ENCODE data around the gene ACOX3.
"Not testable (repeated sequence)": the region's sequence is repeated elsewhere in the genome, so short reads cannot be mapped to it uniquely, and the experiment has no call there.

ACOX3 gene

DNA sequence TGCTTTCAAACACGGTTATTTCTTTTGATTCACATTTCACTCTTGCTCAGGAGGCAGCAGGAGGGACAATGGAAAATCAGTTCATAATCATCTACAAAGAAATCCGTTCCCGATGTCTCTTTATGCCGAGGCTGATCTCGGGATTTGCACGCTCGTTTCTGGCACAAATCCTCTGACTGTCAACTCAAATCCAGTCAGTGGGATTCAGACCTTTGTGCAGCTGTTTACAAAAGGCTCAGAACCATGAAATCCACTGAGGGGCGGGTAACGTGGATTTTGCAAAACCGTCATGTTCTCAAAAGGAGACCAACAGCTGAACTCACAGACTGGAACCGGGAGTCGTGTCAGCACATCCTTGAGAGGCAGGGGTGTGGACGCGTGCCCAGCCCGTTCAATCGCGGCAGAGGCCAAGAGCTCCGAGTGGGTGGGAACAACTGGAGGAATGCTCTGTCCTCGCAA is 46.4 kb downstream of the ACOX3 start:
- peaks cover 4% of the 10 kb centered on the region for H3K36me3 Mint-ChIP-seq
- no peak overlapping the region for H3K4me3 Mint-ChIP-seq
- H3K27me3 Mint-ChIP-seq: no peaks in the 10 kb centered on the region
- H3K9me3 Mint-ChIP-seq: no peaks in the 10 kb centered on the region
- no peak overlapping the region for H3K27ac Mint-ChIP-seq
- no peaks in the 10 kb centered on the region for H3K4me1 Mint-ChIP-seq

DNA sequence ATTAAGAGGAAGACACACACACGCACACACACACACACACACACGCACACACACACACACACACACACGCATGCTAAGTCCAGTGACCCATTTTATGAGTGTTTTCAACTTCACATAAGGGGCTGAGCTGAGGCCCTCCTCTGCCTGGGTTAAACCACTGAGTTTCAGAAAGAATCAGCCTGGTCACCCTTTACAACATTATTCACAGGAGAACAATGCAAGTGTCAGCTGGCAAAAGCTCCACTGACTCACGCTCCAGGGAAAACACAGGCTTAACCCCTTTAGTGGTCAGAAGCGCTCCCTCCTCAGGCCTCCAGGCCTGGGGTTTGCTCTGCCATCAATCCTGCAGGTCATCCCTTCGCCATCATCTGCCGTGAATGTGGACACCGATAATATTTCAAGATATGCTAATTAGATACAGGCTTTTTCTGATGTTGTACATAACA is 46.9 kb downstream of the ACOX3 start:
- Mint-ChIP-seq H3K9me3 (no peaks in the 10 kb centered on the region), H3K27me3 (no peaks in the 10 kb centered on the region), H3K4me1 (no peaks in the 10 kb centered on the region), H3K27ac (no peak overlapping the region), H3K36me3 (peaks cover 4% of the 10 kb centered on the region), H3K4me3 (no peak overlapping the region)

DNA sequence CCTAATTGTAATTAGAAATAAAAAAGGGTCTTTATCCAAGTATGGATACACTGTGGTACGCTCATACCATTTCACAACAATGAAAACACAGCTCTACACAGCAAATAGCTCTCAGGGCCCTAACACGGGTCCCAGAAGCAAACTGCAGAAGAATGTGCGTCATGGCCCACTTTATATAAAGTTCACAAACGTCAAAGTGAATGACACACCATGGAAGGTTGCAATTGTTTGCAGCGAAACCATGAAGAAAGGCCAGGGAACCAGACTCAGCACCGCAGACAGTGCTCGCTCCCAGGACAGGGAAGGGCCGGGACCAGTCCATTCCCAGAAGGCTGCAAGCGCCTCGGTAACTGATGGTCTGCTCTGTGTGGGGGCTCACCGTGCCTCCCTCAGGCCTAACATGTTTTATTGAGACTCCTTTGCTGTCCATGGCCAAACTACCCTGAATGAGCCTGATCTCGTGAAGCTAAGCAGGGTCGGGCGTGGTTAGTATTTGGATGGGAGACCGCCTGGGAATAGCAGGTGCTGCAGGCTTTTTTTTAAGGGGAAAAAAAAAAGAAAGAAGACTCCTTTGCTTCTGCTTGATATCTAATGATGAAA is 47.8 kb downstream of the ACOX3 start:
- Mint-ChIP-seq H3K27ac (no peak overlapping the region), H3K36me3 (peaks cover 6% of the 10 kb centered on the region), H3K4me3 (no peak overlapping the region), H3K4me1 (no peaks in the 10 kb centered on the region), H3K9me3 (no peaks in the 10 kb centered on the region), H3K27me3 (no peaks in the 10 kb centered on the region)

DNA sequence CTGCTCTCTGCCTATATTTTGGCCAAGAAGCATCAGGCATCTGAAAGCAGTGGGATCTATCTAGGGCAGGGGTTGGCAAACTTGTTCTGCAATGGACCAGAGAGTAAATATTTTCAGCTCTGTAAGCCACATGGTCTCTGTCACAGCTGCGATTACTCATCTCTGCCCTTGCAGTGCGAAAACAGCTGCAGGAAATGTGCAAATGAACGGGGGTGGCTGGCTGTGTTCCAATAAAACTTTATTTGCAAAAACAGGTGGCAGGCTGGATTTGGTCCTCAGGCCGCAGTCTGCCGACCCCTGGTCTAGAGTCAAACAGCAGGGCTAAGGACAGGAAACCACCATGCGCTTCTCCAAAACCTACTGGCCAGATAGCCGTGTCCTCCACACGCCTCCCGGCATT is 48.6 kb downstream of the ACOX3 start:
- H3K27ac Mint-ChIP-seq: no peak overlapping the region
- H3K27me3 Mint-ChIP-seq: no peaks in the 10 kb centered on the region
- no peaks in the 10 kb centered on the region for H3K9me3 Mint-ChIP-seq
- no peaks in the 10 kb centered on the region for H3K4me1 Mint-ChIP-seq
- no peak overlapping the region for H3K4me3 Mint-ChIP-seq
- H3K36me3 Mint-ChIP-seq: peaks cover 6% of the 10 kb centered on the region

DNA sequence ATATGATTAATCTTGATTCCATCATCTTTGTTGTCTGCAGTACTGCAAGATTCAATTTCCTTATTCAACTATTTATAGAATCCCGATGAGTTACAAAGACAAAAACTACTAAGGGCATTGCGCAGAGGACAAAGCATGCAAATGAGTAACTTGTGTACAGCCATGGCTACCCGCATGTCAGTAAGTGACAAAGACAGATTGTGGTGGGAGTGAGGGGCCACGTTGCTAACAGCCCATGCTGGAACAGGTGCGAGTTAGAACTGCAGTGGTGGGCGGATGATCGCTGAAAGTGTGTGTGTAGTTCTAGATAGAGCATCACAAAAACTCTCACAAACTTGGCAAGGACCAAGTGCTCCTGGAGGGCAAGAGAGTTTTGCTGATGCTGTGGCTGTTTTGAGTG is 49.5 kb downstream of the ACOX3 start:
- Mint-ChIP-seq H3K36me3 (peaks cover 6% of the 10 kb centered on the region), H3K27ac (no peak overlapping the region), H3K27me3 (no peaks in the 10 kb centered on the region), H3K4me1 (no peaks in the 10 kb centered on the region), H3K9me3 (no peaks in the 10 kb centered on the region), H3K4me3 (no peak overlapping the region)

DNA sequence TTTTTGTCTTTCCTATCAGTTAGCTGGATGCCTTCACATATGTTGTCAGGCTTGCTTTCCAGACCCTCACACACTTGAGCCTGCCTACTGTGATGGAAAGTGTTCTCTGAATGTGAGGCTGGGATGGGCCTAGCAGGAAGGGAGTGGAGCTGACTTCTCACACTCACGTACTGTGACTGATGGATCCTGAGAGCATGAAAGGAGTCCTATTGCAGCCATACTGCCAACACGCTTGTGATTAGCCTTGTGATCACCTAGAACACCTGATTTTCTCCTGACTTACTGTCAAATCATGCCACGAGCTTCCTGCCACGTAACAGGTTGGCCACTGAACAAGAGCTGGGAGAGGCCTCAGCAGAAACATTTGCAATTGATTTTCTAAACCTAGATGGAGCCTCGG is 49.9 kb downstream of the ACOX3 start:
- Mint-ChIP-seq H3K27ac (no peak overlapping the region), H3K36me3 (peaks cover 6% of the 10 kb centered on the region), H3K27me3 (no peaks in the 10 kb centered on the region), H3K9me3 (no peaks in the 10 kb centered on the region), H3K4me3 (no peak overlapping the region), H3K4me1 (no peaks in the 10 kb centered on the region)

DNA sequence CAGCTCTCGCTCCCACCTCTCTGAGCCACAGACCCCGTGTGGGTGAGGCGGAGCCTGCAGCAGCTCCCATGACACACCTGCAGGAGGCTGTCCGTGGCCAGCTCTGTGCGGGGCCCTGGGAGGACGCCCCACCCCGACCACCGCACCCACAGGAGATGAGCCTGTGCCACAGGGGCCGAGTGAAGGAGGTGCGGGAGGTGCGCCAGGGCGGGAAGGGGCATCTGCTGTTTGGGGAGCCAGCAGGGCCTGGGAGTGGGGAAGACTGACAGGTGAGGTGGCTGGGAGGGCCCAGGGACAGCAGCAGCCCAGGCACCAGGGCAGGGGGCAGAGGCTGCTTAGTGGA is 52.0 kb downstream of the ACOX3 start:
- Mint-ChIP-seq H3K4me3 (no peak overlapping the region), H3K27ac (no peak overlapping the region), H3K27me3 (no peaks in the 10 kb centered on the region), H3K9me3 (no peaks in the 10 kb centered on the region), H3K36me3 (peaks cover 9% of the 10 kb centered on the region), H3K4me1 (no peaks in the 10 kb centered on the region)

DNA sequence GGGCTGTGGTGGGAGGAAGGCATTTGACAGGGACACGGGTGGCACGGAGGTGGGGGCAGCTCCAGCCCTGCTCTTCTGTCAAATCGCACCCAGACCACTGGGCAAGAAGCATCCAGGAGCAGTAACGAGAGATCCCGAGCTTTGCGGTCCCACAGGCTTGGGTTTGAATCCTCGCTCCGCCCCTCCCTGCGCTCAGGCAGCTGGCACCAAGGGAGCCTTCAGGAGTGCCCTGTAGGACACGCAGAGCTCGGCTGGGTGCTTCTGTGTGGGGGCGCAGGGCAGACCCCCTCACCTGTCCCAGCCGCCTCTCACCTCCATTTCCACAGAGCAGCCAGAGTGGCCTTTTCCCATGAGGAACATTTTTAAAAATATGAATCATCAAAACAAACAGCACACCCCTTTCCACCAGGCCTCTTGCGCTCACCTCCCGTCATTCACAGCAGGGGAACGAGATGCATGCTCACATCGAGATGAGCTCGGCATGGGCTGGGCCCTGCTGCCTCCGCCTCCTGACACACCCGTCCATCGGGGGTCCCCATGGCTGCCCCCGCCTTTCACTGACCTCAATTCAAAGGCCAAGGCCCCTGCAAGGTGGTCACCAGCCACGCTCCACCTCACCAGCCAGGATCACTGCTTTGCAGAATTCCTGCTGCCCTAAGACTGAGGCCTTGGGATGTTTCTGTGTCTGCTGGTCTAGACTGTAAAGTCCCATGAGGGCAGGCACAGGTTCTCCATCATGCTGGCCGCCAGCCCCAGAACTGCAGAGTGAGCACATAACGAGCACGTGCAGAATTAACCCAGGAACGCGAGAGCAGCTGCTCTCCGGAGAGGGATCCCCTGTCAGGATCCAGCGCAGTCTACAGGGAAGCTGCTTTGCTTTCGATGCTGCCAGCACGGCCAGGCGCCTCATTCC is 52.7 kb downstream of the ACOX3 start:
- Mint-ChIP-seq H3K27ac (no peak overlapping the region), H3K4me3 (no peak overlapping the region), H3K36me3 (peaks cover 9% of the 10 kb centered on the region), H3K9me3 (no peaks in the 10 kb centered on the region), H3K4me1 (no peaks in the 10 kb centered on the region), H3K27me3 (no peaks in the 10 kb centered on the region)

DNA sequence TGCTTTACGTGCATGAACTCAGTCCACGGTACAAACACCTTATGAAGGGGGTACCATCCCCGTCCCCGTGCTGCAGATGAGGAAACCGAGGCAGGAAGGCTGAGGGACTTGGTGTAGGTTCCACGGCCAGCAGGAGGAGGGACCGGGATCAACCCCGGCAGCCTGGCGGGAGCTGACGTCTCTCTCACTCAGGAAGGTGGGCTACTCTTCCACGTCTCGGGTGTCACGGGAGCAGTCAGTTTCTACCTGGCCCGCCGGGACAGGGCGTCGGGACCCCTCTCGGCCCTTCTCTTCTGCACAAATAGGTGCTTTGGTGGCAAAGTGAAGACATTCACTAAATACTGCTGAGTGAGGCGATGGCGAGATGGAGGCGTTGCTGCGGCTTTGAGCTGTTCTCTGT is 53.3 kb downstream of the ACOX3 start:
- Mint-ChIP-seq H3K36me3 (peaks cover 9% of the 10 kb centered on the region), H3K4me3 (no peak overlapping the region), H3K4me1 (no peaks in the 10 kb centered on the region), H3K27me3 (no peaks in the 10 kb centered on the region), H3K27ac (no peak overlapping the region), H3K9me3 (no peaks in the 10 kb centered on the region)

DNA sequence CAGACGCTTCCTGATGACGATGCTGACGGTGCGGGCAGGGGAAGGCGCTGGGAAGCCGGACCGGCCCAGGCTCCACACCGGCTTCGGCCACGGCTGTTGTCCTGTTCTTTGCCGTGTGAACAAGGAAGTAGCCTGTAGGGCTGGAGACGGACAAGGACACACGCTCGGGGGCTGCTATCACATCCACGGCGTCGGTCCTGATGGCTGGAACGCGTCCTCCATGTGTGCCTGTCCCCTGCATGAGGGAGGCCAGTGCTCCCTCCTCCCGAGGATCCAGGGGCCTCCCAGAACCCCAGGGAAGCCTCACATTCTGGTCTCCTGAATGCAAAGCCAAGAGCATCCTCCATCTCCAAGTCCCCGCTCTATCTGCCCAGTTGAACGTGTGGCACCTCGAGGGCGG is 53.8 kb downstream of the ACOX3 start:
- Mint-ChIP-seq H3K4me3 (no peak overlapping the region), H3K4me1 (no peaks in the 10 kb centered on the region)

DNA sequence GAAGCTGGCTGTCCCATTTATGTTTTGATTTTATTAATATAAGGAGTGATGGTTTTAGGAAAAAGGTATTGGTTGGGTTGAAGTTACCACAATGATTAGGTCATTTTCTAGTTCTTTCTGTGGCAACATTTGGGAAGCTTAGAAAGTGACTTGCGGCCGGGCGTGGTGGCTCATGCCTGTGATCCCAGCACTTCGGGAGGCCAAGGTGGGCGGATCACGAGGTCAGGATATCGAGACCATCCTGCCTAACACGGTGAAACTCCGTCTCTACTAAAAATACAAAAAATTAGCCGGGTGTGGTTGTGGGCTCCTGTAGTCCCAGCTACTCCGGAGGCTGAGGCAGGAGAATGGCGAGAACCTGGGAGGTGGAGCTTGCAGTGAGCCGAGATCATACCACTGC is 54.4 kb downstream of the ACOX3 start:
- not testable (repeated sequence) for H3K9me3 Mint-ChIP-seq, H3K4me3 Mint-ChIP-seq, H3K36me3 Mint-ChIP-seq, H3K4me1 Mint-ChIP-seq, H3K27ac Mint-ChIP-seq, H3K27me3 Mint-ChIP-seq

More for the DNA sequence above, 53.8 kb downstream of the ACOX3 start:
- H3K9me3 Mint-ChIP-seq: no peaks in the 10 kb centered on the region
- no peaks in the 10 kb centered on the region for H3K27me3 Mint-ChIP-seq
- peaks cover 9% of the 10 kb centered on the region for H3K36me3 Mint-ChIP-seq
- H3K27ac Mint-ChIP-seq: no peak overlapping the region

DNA sequence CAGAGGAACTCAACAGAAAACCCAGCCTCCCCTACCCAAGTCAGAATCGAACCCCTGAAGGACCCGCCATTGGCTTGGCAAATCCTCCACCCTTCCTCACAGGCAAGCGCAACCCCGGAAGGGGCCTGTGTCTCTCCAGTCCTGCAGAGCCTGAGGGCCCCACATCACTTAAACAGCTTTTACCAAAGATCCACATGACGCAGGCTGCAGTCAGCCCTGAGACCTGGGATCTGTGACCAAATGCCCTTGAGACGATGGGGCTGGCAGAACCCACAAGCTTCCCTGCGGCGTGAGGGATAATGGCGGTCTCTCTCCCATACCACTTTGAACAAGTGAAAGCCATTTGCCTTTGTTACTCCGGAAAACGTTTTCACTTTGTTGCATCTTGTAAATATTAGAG is 54.9 kb downstream of the ACOX3 start:
- no peaks in the 10 kb centered on the region for H3K27me3 Mint-ChIP-seq
- H3K27ac Mint-ChIP-seq: no peak overlapping the region
- no peaks in the 10 kb centered on the region for H3K9me3 Mint-ChIP-seq
- H3K36me3 Mint-ChIP-seq: peaks cover 7% of the 10 kb centered on the region
- H3K4me3 Mint-ChIP-seq: no peak overlapping the region
- no peaks in the 10 kb centered on the region for H3K4me1 Mint-ChIP-seq

DNA sequence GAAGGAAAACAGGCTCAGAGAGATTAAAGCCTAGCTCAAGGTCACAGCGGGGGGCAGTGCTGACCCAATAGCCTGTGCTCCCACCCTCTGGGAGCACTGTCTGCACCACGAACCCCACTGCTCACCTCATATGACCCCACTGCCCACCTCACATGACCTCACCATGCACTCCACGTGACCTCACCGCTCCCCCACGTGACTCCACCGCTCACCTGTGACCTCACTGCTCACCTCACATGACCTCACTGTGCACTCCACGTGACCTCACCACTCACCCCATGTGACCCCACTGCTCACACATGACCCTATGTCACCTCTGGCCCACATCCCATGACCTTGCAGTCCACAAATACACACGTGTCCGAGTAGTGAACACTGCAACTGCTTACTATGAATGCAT is 55.4 kb downstream of the ACOX3 start:
- no peak overlapping the region for H3K27ac Mint-ChIP-seq
- no peaks in the 10 kb centered on the region for H3K4me1 Mint-ChIP-seq
- H3K36me3 Mint-ChIP-seq: peaks cover 7% of the 10 kb centered on the region
- no peaks in the 10 kb centered on the region for H3K27me3 Mint-ChIP-seq
- H3K9me3 Mint-ChIP-seq: no peaks in the 10 kb centered on the region
- no peak overlapping the region for H3K4me3 Mint-ChIP-seq

DNA sequence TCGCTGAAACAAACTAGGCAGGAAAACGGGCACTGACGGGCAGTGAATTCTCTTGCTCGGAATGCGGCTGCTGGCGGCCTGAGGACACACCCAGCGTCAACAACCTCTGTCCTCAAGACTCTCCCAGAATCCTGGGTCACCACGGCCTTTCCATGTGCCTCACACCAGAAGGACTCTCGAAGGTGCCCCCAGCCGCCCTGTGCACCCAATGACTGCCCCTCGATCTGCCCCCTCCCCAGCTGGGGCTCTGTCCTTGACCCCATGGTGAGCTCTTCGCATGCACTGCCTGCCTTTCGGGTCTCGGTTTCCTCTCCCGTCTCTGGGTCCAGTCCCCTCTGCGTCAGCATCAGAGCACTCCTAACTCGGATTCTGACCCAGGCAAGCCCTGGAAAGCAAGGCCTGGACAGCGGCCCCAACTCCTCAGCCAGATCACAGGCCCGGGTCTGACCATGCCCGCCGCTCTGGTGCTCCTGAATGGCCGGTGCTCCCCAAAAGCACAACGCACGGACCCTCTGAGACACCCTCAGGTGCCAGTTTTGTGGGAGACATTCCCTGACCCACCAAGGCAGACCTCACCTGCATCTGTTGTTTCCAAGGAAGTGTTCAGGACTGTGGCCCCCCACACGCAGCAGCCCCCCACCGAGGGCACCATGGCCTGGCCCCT is 56.0 kb downstream of the ACOX3 start:
- no peaks in the 10 kb centered on the region for H3K9me3 Mint-ChIP-seq
- H3K36me3 Mint-ChIP-seq: peaks cover 7% of the 10 kb centered on the region
- H3K27me3 Mint-ChIP-seq: no peaks in the 10 kb centered on the region
- H3K4me3 Mint-ChIP-seq: no peak overlapping the region
- H3K27ac Mint-ChIP-seq: no peak overlapping the region
- H3K4me1 Mint-ChIP-seq: no peaks in the 10 kb centered on the region

DNA sequence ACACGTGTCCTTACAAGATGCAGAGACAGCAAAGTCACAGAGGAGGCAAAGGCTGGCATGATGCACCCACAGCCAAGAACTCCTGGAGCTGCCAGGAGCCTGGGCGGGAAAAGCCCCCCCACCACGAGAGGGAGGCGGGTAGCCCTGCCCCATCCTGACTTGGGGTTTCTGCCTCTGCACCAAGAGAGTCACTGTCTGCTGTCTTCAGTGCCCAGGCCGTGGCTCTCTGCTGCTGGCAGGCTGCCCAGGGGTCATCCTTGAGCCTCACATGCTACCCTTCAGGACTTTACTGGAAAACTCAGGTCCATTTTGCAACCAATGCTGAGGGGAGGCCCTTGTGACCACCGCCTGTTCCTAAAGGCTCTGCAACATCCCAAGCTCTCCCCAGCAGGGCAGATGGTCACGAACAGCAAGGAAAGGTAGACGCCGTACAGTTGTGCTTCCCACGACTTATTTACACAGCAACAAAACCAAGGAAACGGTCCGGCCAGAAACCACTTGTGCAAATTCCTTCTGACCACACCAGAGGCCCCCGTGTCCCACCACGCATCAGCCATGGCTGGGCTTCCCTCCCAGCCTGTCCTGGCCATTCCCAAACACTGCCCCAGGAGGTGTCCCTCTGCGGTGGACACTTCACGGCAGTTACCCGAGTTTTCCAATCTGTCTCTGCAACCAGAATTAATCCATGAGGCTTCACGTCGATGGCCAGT is 56.9 kb downstream of the ACOX3 start:
- H3K36me3 Mint-ChIP-seq: peaks cover 7% of the 10 kb centered on the region
- H3K9me3 Mint-ChIP-seq: no peaks in the 10 kb centered on the region
- H3K4me3 Mint-ChIP-seq: no peak overlapping the region
- H3K27me3 Mint-ChIP-seq: no peaks in the 10 kb centered on the region
- no peak overlapping the region for H3K27ac Mint-ChIP-seq
- H3K4me1 Mint-ChIP-seq: no peaks in the 10 kb centered on the region

DNA sequence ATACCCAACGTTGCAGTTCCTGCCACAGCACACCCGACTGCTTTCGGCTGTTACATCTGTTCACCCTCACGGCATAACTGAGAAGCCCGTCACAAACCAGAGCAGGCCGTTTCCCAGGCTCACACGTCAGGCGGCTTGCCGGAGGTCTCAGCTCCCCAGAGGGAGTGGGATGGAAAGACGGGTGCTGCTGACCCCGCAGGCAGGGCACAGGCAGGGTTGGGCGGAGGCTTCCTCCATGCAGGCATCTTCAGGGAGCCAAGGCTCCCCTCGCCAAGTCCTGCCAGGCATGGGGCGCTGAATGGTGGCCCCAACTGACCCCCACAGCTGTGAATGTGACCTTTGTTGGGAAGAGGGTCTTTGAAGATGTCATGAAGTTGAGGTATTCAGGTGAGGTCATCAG is 57.5 kb downstream of the ACOX3 start:
- H3K27me3 Mint-ChIP-seq: no peaks in the 10 kb centered on the region
- H3K27ac Mint-ChIP-seq: no peak overlapping the region
- no peaks in the 10 kb centered on the region for H3K9me3 Mint-ChIP-seq
- peaks cover 6% of the 10 kb centered on the region for H3K36me3 Mint-ChIP-seq
- no peak overlapping the region for H3K4me3 Mint-ChIP-seq
- H3K4me1 Mint-ChIP-seq: no peaks in the 10 kb centered on the region

Data from activated naive CD4-positive, alpha-beta T cell treated with anti-CD3 and anti-CD28 coated beads, Interleukin-2, amount 50 U/mL, for 24 hours (primary cell).